Measurements from ENCODE around the gene PDK2.

Gene PDK2

GRCh38 chr17:50149417-50150353 lies 54.5 kb downstream of the PDK2 start:
- no peak for DNase-seq (ENCODE audit: low read depth in 3 of 3)

GRCh38 chr17:50150354-50151040 lies 55.3 kb downstream of the PDK2 start, which contains the start of gene PPP1R9B:
PPP1R9B (minus strand) TSS chr17:50150677; CDS start chr17:50150513, 164 bp downstream.
- DNase-seq (ENCODE audit: low read depth in 3 of 3), result no peak

GRCh38 chr17:50151041-50151936 lies 56.1 kb downstream of the PDK2 start:
- peak; percentile 64 to 79 (median 76) for DNase-seq (ENCODE audit: low read depth in 3 of 3)

- DNase-seq (ENCODE audit: low read depth in 3 of 3), result no peak
Measured at GRCh38 chr17:50151937-50152547, 56.9 kb downstream of the PDK2 start.

GRCh38 chr17:50152736-50153135 lies 57.6 kb downstream of the PDK2 start:
- no peak for DNase-seq (ENCODE audit: low read depth in 3 of 3)

- no peak for DNase-seq (ENCODE audit: low read depth in 3 of 3)
Measured at GRCh38 chr17:50153650-50154575, 58.8 kb downstream of the PDK2 start.

- DNase-seq (ENCODE audit: low read depth in 3 of 3), result no peak
Measured at GRCh38 chr17:50154604-50155003, 59.5 kb downstream of the PDK2 start.

- no peak for DNase-seq (ENCODE audit: low read depth in 3 of 3)
Measured at GRCh38 chr17:50155115-50155819, 60.1 kb downstream of the PDK2 start.

- DNase-seq (ENCODE audit: low read depth in 3 of 3), result no peak
Measured at GRCh38 chr17:50157891-50158290, 62.7 kb downstream of the PDK2 start.

- peak; percentile 90 to 95 (median 92) for DNase-seq (ENCODE audit: low read depth in 3 of 3)
Measured at GRCh38 chr17:50161023-50161910, 66.1 kb downstream of the PDK2 start.
